ENCODE data around the gene ATP4B.

Gene ATP4B

DNA sequence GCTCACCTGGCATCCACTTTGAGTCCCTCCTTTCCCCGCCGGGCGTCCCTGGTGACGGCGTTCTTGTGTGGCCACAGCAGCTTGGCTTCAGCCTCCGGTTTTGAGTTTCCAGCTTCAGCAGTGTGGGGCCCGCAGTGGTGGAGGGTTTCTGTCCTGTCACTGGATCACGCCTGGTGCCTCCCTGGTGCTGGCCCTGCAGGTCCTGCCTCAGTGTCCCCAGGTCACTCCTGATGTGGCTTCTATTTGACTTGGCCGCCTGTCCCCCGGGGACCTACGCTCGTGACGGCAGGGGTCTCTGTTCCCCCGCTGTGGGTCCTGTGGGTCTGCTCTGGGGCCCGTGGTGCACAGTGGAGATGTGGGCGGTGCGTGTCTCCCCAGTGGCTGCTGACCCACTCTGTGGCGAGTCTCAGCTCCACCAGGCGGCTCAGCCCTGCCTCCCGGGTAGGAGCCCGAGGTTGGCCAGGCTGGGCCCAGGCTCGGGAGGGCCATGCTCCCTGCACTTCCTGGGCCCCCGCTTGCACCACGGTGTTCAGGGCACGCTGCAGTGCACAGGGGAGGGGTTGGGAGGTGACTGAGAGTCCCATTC is 1.9 kb downstream of the ATP4B start:
- no peak for FAIRE-seq

DNA sequence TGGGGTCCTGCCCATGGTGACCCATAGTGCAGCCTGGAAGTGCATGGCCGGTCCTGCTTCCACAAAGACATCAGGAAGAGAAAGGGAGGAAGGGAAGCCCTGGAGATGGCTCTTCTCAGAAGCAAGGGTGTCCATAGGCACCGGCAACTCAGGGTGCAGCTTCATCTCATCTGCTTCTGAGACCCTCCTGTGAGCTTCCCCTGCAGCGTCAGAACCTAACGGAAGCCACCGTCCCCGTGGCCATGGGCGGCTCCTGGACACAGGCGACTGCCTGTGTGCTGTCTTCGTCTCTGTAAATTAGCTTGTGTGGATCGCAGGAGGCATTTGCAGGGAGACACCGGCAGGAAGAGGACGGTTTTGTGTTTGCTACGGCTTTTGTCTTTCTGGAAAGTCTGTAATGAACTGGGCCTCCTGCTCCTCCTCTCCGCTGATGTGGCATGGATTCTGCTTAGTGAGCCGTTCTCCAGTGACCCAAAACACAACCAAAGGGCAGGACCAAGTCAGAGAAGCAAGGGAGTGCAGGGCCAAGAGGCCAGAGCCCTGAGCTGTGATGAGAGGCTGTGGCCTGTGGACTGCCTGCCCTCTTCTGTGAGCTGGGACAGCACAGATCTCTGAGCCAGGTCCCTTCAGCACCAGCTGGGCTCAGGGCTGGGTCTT is 2.5 kb downstream of the ATP4B start:
- no peak for FAIRE-seq

DNA sequence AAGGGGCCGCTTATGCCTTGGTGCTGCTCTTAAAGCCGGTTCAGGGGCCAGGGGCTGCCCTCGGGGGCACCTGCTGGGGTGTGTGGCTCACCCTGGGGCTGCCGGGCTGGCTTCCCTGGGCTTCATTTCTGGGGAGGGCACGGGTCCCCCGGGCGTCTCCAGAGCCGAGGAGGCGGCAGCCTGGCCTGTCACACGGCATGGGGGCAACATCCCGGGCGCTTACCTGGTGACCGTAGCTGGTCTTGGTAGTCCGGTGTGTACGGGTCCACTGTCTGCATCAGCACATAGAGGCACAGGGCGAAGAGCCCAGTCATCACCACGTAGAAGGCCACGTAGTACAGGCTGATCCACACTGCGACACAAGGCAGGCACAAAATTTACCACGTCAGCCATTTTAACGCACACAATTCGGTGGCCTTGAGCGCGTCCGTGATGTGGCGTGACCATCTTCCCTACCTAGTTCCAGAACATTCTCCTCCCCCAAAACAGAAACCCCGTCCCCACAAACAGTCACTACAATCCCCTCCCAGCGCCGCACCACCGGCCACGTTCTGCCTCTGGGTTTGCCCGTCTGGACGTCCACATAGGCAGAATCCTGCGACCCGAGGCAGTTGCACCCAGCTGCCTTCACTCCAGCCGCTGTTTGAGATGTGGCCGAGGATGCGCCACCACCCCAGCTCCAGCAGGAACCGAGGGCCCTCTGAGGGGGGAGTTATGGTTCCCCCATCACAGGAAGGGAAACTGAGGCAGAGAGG is 3.2 kb downstream of the ATP4B start:
- no peak for FAIRE-seq

DNA sequence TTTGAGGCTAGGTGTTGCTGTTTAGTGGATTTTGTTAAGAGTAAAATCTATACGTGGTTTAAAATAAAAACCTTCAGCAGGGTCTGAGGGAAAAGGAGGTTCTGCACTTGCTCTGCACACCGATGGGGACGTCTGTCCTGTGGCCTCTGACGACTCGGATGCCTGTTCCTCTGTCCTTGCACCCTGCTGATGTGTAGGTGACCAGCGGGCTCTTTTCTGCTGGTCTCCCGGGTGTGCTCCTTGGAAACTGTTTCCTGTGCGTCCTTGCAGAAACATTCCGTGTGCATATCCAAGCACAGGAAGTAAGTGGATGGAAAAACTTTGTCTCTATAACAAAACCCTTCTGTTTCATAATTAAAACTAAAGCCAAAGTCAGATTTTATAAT is 3.8 kb downstream of the ATP4B start:
- FAIRE-seq = no peak

DNA sequence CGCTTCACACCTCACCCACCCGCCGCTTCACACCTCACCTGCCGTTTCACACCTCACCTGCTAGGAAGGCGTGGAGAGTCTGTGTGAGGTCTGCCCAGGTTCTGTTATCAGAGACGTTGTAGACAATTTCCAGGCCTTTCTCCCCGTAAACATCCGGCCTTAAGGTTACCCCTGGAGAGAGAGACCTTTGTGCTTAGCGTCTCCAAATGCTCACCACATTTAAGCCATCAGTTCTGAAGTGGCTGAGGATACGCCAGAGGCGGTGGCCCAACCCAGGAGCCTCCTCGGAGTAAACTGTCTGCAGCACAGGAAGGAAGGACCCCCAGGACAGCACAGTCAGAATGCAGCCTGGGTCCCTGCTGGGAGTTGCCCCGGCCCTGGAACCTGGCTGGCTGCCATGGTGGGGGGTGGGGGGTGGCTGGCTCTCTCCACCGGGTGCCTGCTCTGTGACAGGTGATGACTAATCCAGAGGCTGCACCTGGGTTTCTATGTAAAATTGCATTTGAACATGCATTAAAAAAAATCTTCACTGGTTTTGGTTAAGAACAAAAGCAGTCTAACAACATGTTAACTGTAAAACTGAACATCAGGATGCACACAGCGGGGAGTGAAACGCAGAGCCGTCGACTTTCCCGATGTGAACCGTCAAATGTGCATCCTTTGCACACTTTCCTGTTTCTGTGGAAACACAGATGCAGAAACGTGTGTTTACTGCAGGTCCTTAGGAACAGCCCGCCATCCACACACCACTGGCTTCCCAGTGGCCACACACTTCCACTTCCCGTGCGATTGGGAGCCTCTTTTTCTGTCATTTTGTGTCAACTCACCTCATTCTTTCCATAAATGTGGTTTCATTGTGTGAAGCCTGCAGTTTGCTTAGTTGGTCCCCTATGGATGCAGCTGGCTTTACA is 4.5 kb downstream of the ATP4B start:
- FAIRE-seq = no peak

DNA sequence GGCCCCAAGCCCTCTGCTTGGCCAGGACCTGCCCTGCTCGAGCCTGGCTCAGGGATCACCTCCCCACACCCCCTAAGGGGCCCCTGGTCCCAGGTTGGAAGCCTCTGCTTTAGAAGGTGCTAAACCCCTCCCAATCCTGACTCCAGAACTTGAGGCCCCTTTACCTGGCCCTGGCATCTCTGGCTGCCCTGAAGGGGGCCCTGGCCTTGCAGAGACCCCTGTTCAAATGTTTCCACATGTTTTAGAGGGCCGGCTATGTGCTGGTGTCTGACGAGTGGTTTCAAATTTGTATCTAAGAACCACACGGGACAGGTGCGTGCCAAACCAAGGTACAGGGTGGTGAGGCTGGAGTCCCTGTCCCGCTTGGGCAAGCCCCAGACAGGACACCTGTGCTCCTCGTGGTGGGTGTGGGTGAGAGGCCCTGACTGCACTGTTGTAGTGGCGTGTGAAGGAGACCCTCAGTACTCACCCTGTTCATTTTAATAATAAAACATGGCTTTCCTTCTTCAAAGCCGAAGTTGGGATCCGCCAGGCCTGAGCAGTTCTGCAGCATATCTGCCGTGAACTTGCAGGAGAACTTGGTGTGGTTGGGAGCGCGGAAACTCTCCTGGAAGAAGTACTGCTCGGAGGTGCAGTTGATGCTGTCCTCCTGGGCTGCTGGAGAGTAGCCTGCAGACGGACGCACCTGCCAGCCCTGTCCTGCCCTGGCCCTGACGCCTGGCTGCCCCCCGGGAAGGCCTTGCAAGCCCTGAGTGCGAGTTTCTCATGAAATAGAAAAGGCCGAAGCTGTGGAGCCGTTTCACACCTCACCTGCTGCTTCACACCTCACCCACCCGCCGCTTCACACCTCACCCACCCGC is 5.4 kb downstream of the ATP4B start:
- no peak for FAIRE-seq

DNA sequence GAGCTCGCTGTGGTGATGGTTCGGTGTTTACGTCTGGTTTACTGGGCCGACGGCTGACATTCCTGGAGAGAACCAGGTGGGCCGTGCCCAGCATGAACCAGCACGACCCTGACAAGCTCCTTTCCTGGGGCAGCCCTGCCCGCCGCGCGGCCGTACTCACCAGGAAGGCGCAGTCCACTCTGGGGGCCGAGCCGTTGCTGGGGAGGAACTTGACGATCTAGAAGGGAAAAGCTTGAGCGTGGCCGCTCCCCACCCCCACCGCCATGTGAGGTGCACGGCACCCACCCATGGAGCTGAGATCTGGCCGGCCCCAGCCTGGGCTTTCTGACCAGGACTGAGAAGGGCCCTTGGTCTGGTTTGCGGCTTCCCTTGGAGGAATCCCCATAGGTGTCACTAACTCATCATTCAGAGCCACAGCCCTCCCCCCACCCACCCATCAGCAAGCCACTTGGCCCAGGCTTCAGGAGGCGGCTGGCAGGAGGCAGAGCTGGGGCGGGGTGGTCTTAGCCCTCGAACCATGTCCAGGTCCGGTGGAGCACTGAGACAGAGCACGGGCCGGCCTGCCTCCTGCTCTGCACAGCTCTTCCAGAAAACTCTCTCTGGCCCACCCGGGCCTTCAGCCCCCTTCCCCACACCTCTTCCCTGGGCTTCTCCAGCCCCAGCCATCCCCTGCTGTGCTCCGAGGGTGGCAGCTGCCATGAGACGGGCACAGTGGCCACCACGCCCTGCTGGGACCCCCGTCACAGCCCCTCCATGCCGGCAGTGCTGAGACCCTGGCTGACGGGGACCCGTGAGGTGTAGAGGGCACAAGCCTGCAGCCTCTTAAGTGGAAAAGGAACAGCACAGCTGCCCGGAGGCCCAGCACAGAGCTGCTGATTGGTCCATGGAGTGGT is 6.2 kb downstream of the ATP4B start:
- FAIRE-seq = no peak

DNA sequence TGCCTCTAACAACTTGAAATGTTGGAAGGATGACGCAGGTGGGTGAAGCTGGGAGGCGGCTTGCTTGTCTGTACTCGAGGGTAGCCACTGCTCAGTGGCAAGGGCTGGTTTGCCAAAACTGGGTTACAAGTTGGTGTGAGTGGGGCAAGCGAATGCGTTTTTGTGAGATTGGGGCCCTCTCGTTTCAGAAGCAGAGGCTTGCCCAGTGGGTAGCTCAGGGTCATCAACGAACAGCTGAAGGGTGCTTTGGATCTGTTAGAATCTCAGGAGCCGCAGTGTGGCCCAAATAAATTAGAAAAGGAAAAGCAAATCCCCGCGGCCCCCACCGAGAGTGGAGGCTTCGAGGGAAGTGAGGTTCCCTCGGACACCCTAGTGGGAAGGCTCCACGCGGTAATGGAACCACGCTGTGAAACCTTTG is 7.3 kb downstream of the ATP4B start:
- no peak for FAIRE-seq

DNA sequence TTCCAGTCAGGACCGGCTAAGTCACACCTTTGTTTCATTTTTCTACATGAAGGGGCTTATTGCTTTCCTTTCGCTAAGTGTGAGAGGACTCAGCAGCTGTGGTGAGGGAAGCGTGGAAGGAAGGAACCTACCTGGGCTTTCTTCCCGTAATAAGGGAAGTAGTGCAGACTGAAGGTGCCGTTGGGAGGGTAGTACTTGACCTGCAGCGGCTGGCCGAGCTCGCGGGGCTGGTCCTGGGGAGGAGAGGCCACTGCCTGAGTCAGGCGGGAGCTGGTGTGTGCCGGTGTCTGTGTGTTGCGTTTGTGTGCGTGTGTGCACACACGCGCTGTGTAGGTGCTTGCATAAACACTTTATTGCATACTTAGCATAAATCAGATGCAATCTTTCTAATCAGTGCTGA is 7.7 kb downstream of the ATP4B start:
- no peak for FAIRE-seq

DNA sequence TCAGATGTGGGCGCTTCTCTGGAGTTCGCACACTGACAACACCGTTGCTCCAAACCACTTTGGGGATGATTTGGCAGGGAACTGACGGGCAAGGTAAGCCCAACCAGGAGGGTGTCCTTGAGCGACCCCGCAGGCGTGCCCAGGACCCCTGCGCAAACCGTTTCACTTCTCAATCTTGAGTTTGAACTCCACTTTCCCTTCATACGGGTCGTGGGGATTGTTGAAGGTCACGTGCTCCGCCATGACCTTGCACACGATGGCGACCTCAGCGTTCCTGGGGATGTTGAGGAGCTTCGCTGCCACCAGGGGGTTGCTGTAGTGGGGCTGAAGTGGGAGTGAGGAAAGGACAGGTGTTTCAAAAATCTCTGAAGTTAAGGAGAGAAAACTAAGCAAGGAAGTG is 8.8 kb downstream of the ATP4B start:
- FAIRE-seq = no peak

DNA sequence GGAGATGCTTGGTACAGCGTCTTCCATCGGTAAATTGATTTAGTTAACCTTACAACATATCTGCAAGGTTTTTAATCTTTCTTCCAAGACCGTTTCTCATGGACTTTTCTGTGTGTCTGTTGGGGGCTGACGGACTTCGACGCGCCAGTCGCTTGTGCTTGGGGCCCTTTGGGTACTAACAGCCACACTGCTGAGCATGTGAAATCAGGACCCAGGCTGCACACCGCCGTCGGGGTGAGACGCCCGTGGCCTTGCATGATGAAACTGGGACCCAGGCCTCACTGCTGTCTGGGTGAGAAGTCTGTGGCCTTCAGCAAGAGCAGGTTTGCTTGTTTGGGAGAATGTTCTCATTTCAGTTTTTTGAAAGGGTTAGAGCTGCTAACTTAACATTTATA is 9.8 kb downstream of the ATP4B start:
- FAIRE-seq = no peak

DNA sequence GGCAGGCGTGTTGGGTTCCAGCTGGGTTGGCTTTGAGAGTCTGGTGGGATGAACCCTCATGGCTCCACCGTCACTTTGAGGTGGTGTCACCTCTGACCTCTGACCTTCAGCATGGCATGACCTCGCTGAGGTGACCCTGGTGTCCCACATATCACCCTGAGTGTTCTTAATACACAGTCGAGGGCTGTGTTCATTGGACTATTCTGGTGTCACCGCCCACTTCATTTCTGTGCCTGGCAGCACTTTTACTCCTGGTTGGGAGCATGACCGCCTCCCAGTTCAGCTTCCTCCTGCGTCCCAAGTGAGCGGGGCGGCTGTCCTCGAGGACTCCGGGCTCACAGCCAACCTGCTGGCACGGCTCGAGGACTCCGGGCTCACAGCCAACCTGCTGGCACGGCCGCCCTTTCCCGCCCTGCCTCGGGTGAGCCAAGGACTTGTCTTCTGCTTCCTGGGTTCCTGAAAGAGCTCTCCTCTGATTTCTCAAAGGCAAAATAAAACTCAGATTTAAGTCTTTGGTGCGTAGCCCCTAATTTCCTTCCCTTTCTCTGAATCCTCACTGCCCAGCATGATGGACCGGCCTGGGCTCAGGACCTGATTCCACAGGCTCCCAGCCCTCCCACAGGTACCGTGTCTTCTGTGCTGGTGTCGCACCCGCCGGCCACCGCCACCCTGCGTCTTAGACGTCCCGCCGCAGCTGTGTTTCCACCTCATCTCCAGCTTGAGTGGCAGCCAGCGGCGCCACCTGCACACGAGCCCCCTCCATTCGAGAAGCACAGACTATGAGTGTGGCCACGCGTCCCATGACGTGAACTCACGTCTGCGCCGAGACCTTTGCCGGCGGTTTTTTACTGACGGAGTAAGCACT is 10.4 kb downstream of the ATP4B start:
- no peak for FAIRE-seq

DNA sequence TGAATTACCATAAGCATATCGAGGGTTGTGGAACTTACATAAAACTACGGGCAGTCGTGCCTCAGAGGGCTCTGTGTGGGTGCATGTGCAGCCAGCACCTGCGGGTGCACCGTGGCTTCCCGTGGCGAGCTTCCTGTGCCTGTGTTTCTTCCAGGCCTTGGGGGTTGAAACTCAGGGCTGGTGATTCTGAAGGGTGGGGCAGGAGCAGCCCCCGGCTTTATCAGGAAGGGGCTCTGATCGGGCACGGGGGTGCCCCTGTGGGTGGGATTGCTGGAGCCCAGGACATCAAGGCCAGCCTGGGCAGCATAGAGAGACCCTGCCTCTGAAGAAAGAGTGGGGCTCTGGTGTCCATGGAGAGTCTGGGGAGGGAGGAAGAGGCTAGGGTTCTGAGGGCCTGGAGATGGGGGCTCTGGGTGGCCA is 11.1 kb downstream of the ATP4B start:
- no peak for FAIRE-seq

DNA sequence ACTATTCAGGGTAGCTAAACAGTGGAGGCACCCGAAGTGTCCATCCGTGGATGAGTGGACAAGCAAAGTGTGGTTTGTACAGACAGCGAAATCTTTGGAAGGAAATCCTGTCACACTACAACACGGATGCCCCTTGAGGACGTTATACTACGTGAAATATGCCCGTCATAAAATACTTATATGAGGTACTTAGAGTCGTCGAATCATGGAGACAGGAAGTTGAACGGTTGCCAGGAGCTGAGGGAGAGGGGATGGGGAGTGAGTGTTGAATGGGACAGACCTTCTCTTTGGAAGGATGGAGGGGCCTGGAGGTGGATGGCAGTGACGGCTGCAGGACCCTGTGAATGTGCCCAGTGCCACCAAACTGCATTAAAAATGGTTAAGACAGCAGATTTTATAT is 11.6 kb downstream of the ATP4B start:
- FAIRE-seq = no peak

DNA sequence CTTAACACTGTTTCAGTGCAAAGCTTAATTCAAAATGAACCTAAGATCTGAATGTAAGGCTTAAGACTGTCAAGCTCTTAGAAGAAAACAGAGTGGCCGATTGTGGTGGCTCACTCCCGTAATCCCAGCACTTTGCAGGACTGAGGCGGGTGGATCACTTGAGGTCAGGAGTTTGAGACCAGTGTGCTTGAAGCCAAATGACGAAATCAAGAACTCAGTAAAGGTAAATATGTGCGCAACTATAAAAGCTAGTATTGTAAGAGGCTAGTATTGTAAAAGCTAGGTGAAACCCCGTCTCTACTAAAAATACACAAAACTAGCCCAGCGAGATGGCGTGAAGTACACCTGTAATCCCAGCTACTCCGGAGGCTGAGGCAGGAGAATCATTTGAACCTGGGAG is 12.7 kb downstream of the ATP4B start:
- no peak for FAIRE-seq

DNA sequence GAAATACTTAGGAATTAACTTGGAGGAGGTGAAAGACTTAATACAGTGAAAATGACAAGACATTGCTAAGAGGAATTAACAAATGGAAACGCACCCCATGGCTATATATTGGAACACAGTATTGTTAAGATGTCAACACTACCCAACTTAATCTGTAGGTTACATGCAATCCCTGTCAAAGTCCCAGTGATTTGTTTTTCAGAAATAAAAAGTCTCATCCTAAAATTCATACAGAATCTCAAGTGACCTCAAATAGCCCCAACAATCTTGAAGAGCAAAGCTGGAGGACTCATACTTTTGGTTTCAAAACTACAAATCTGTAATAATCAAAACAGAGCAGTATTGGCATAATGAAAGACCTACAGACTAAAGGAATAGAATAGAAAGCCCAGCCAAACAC is 13.2 kb downstream of the ATP4B start:
- no peak for FAIRE-seq

DNA sequence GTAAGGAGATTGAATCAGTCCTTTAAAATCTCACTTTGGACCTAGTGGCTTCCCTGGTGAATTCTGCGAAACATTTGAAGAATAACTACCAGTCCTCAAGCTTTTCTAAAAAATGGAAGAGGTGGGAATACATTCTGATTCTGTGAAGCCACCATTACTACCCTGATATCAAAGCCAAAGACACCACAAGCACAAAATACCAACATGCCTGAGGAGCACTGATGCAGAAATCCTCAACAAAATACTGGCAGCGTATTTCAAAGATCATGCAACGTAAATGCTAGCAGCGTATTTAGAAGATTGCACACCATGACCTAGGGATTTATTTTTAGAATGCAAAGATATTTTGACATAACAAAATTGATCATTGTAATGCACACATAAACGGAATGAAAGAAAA is 14.4 kb downstream of the ATP4B start:
- FAIRE-seq = no peak

DNA sequence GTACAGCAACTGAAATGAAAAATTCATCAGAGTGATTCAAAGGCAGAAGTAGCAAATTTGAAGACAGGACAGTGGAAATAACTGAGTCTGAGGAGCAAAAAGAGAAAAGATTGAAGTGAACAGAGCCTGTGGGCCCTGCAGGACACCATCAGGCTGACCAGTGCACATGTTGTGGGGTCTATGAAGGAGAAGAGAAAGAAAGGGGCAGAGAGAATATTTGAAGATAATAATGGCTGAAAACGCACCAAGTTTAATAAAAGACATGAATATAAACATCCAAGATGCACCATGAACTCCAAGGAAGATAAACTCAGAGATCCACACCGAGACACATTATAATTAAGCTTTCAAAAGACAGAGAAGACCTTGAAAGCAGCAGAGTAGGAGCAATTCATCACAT is 15.4 kb downstream of the ATP4B start:
- FAIRE-seq = no peak

DNA sequence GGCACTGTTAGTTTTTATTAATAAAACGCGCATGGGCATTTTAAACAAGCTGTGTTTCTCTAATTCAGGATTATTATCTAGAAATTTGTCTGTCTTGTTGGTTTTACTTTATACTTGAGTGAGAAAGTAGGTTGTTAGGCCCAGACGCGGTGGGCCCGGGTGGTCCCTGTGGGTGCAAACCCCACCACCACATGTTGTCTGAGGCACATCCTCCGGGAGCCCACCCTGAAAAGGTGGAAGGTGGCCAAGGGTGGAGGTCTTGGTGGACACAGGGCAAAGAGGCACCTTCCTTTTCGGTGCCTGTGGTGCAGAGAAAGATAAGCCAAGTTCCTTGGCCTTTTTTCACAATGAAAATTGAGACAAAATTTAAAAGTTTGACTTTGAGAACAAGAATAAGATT is 16.6 kb downstream of the ATP4B start:
- no peak for FAIRE-seq

DNA sequence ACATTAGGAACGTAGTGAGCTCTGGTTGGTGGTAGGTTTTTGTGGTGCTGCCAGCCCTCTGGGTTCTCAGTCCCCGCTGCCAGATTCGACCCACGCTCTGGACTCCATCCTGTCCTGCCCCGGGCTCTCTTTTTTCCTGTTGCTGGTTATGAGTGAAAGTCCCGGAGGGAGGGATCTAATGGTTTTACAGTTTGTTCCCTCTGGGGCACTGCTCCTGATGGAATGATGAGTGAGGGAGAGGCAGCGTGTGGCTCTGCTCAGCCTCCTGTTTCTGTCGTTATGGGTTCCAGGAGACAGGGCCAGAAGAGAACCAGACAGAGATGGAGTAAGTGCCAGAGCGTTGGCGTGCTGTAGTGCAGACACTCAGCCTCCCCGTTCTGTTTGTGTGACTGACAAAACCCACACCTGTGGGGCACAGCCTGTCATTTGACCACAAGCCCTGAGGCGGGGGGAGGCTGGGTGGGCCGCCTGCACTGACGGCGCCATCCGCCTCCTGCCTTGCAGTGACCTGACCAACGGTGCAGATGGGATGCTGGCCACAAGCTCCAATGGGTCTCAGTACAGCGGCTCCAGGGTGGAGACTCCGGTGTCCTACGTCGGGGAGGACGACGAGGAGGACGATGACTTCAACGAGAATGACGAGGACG is 18.3 kb downstream of the ATP4B start:
- no peak for FAIRE-seq

Data from colon (tissue), 2 donors.